Natural killer cell treated with Interleukin-12 subunit alpha and Interleukin-12 subunit beta and Interleukin-15 and Interleukin-18, amount 100 ng/mL, for 72 hours (primary cell): ENCODE data around the gene PVRIG. TPM values are rescaled to one million over a fixed set of nuclear protein-coding genes. Genes with fewer than 3 reads are reported as not detected.
A peak's percentile ranks its signal among the peaks of the same experiment; 100 is the strongest.
"Not testable (repeated sequence)": the region's sequence is repeated elsewhere in the genome, so short reads cannot be mapped to it uniquely, and the experiment has no call there.

Source experiments
- ATAC-seq, 2 donors: fragments of 150-1000 bp; cut with Tn5 transposase in 1 of 2; sonication (Bioruptor Pico), chemical (Tn5 transposase) in 1 of 2; 2 replicates each; pipeline ENCODE4 v1.10.0; 2021
- DNase-seq: peaks from one replicate; pipeline ENCODE4 v3.0.0; 2022; ENCODE audit warnings: low spot score
- H3K27ac Mint-ChIP-seq, 2 donors: 1 replicate in 1 of 2; 2 replicates in 1 of 2; pipeline ENCODE4 v1.8.0; 2022; ENCODE audit warnings: mixed read lengths in 2 of 2, mild to moderate bottlenecking in 1 of 2, moderate library complexity in 1 of 2
- H3K27me3 Mint-ChIP-seq, 2 donors: 1 replicate in 1 of 2; 2 replicates in 1 of 2; pipeline ENCODE4 v1.8.0; 2022; ENCODE audit warnings: mixed read lengths in 2 of 2
- H3K36me3 Mint-ChIP-seq: one replicate; pipeline ENCODE4 v1.8.0; 2022; ENCODE audit warnings: mixed read lengths
- H3K4me1 Mint-ChIP-seq, 2 donors: 1 replicate in 1 of 2; 2 replicates in 1 of 2; pipeline ENCODE4 v1.8.0; 2022; ENCODE audit warnings: low read depth in 2 of 2, mixed read lengths in 2 of 2, mild to moderate bottlenecking in 1 of 2
- H3K4me3 Mint-ChIP-seq: one replicate; pipeline ENCODE4 v1.8.0; 2022; ENCODE audit warnings: mixed read lengths
- H3K9me3 Mint-ChIP-seq: 2 replicates; pipeline ENCODE4 v1.8.0; 2022; ENCODE audit warnings: mixed read lengths
- total RNA-seq, 2 donors: library from RNA; stranded (reverse); gene quantifications; one replicate each; pipeline ENCODE4 v1.2.3, GENCODE V29; 2022

The PVRIG gene
- total RNA-seq, 2 donors from 2014 or later, result 32.2 to 43.9 TPM

DNA sequence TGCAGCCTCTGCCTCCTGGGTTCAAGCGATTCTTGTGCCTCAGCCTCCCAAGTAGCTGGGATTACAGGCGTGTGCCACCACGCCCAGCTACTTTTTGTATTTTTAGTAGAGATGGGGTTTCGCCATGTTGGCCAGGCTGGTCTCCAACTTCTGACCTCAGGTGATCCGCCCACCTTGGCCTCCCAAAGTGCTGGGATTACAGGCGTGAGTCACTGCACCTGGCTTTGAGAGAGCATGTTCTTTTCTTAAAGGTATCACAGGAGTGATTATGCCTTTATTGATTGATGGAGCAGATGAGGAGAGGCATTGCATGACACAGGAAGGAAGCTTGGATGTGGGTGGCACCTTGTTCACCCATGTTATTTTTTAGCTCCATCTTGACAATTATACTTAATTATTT is 36.7 kb upstream of the PVRIG start:
- not testable (repeated sequence) for ATAC-seq, H3K9me3 Mint-ChIP-seq, H3K4me3 Mint-ChIP-seq, H3K27ac Mint-ChIP-seq, H3K27me3 Mint-ChIP-seq, H3K36me3 Mint-ChIP-seq, DNase-seq
- H3K4me1 Mint-ChIP-seq, result peaks cover 8 to 14% of the 10 kb centered on the region in 2 donors

DNA sequence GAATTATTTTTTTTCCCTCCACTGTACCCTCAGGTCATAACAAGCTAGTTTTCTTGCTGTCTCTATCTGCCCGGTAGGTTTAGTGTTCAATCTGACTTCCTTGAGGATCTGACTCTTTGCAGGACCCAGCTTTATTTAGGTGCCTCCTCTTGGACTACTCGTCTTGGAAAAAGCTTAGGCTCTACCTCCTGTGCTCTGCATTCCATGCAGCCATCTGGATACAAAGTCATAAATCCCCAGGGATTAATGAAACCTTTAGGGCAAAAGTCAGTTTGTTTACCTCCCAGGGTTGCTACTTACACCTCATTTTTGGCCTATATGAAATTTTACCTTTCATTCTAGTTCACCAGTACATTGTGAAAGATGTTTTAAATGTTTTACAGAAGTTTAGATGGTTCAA is 34.0 kb upstream of the PVRIG start:
- no peaks in the 10 kb centered on the region for H3K27me3 Mint-ChIP-seq
- DNase-seq (no peak), ATAC-seq (no peak)
- H3K36me3 Mint-ChIP-seq, result no peaks in the 10 kb centered on the region
- H3K4me1 Mint-ChIP-seq, result peaks cover 7 to 8% of the 10 kb centered on the region in 2 donors
- H3K4me3 Mint-ChIP-seq, result no peak overlapping the region
- no peaks in the 10 kb centered on the region for H3K9me3 Mint-ChIP-seq
- no peak overlapping the region for H3K27ac Mint-ChIP-seq

DNA sequence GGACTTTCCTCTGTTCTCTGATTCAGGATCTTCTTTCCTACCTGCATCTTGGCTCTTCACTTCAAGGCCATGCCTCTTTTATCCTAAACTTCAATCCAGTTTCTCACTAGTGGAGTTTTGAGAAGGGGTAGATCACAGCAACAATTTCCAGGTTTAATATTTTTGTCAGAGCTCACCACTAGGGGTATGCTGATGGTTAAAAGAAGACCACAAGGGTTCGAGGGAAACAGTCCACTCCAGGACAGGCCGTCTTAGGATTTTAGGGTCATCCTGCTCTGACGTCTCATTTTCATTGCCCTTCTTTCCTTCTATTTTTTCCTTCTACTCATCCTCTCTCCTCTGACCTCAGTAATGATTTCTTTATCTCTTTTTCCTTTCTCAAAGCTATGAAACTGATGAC is 30.7 kb upstream of the PVRIG start:
- Mint-ChIP-seq H3K4me1 (peaks cover 0 to 6% of the 10 kb centered on the region in 2 donors), H3K4me3 (no peak overlapping the region), H3K27me3 (no peaks in the 10 kb centered on the region), H3K9me3 (no peaks in the 10 kb centered on the region), H3K36me3 (no peaks in the 10 kb centered on the region), H3K27ac (peak overlapping the region in 1 of 2 donors; percentile 53)
- ATAC-seq (no peak), DNase-seq (no peak)

DNA sequence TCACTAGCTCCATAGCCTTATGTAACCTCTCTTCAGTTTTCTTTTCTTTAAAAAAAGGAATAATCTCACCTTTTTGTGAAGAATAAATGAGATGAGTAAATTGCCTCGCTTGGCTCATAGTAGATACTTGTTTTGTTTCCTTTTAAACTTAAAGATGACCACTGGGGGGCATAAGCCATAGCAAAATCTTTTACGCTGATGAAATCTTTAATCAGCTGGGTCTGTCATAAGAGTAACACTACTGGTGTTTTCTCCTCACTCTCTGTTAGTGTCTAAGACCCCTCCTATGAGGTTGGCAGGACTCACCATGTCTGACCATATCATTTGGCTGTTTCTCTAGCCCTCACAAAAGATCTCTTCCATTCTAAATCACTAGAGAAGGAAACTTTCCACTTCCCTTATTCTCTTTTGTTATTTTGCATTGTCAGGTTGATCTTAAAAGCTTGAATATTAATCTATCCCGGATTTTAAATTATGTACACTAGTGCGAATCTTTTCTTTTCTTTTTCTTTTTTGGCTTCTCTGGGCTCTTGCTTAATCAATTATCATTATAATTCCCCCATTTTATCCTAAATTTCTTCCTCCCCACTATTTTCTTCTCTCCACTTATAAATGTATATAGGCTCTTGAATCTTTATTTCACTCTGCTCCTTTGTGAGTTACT is 29.6 kb upstream of the PVRIG start:
- no peaks in the 10 kb centered on the region for H3K27me3 Mint-ChIP-seq
- H3K4me3 Mint-ChIP-seq, result no peak overlapping the region
- ATAC-seq, result peak; percentile 67 to 72
- no peak for DNase-seq
- H3K4me1 Mint-ChIP-seq, result peaks cover 0 to 6% of the 10 kb centered on the region in 2 donors
- H3K27ac Mint-ChIP-seq, result peak overlapping the region; percentile 4 to 53
- H3K9me3 Mint-ChIP-seq, result no peaks in the 10 kb centered on the region
- H3K36me3 Mint-ChIP-seq, result no peaks in the 10 kb centered on the region

DNA sequence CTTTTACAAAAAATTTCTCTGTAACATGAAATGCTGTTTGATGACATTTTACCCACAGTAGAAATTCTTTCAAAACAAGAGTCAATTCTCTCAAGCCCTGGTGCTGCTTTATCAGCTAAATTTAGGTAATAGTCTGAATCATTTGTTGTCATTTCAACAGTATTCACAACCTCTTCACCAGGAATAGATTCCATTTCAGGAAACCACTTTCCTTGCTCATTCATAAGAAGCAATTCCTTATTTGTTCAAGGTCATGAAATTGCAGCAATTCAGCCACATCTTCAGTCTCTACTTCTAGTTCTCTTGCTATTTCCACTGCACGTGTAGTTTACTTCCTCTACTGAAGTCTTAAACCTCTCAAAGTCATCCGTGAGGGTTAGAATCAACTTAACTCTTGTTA is 28.0 kb upstream of the PVRIG start:
- DNase-seq, result no peak
- Mint-ChIP-seq H3K4me3 (no peak overlapping the region), H3K36me3 (no peaks in the 10 kb centered on the region), H3K27me3 (no peaks in the 10 kb centered on the region), H3K4me1 (peaks cover 0 to 6% of the 10 kb centered on the region in 2 donors), H3K27ac (no peak overlapping the region), H3K9me3 (no peaks in the 10 kb centered on the region)
- ATAC-seq, result no peak

DNA sequence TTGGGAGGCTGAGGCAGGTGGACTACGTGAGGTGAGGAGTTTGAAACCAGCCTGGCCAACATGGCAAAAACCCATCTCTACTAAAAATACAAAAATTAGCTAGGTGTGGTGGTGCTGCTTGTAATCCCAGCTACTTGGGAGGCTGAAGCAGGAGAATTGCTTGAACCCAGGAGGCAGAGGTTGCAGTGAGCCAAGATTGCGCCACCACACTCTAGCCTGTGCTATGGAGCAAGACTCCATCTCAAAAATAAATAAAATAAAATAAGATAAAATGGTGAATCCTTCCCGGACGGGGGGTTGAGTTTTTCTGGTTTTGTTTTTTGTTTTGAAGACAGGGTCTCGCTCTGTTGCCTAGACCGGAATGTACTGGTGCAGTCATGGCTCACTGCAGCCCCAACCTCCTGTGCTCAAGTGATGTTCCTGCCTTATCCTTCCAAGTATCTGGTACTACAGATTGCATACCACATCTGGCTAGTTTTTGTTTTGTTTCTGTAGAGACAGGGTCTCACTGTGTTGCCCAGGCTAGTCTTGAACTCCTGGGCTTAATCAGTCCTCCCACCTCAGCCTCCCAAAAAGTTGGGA is 27.4 kb upstream of the PVRIG start:
- DNase-seq, ATAC-seq, H3K4me1 Mint-ChIP-seq, H3K9me3 Mint-ChIP-seq, H3K36me3 Mint-ChIP-seq, H3K4me3 Mint-ChIP-seq, H3K27me3 Mint-ChIP-seq: not testable (repeated sequence)
- peak overlapping the region in 1 of 2 donors; percentile 14 for H3K27ac Mint-ChIP-seq

DNA sequence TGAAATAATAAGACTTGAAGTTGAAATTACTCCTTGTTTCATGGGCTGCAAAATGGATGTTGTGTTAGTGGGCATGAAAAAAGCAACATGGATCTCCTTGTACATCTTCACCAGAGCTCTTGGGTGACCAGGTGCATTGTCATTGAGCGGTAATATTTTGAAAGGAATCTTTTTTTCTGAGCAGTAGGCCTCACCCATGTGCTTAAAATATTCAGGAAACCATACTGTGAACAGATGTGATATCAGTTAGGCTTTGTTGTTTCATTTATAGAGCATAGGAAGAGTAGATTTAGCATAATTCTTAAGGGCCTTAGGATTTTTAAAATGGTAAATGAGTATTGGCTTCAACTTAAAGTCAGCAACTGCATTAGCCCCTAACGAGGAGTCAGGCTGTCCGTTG is 26.8 kb upstream of the PVRIG start:
- ATAC-seq (no peak), DNase-seq (no peak)
- Mint-ChIP-seq H3K27ac (peak overlapping the region in 1 of 2 donors; percentile 14), H3K4me1 (peaks cover 0 to 6% of the 10 kb centered on the region in 2 donors), H3K4me3 (no peak overlapping the region), H3K36me3 (no peaks in the 10 kb centered on the region), H3K27me3 (no peaks in the 10 kb centered on the region), H3K9me3 (no peaks in the 10 kb centered on the region)

DNA sequence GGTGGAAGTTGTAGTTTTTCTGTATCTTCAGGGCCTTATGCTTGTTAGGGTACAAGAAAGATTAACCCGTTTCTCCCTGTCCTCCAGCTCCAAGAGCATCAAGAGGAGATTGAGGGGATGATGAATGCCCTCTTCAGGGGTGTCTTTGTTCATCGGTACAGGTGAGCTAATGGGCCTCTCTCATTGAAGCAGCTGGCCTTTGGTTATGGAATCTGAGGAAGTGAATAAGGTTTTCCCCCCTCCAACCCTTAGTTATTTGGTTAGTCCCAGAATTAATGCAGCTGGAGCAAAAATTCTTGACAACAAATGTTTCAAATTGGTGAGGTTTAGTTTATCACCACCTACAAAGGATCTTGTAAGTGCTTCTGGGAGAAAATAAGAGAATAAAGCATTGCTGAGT is 24.5 kb upstream of the PVRIG start:
- DNase-seq (no peak), ATAC-seq (no peak)
- H3K27me3 Mint-ChIP-seq, result peaks cover 2 to 8% of the 10 kb centered on the region in 2 donors
- H3K4me1 Mint-ChIP-seq, result peaks cover 0 to 4% of the 10 kb centered on the region in 2 donors
- no peaks in the 10 kb centered on the region for H3K36me3 Mint-ChIP-seq
- no peak overlapping the region for H3K4me3 Mint-ChIP-seq
- no peaks in the 10 kb centered on the region for H3K9me3 Mint-ChIP-seq
- no peak overlapping the region for H3K27ac Mint-ChIP-seq

DNA sequence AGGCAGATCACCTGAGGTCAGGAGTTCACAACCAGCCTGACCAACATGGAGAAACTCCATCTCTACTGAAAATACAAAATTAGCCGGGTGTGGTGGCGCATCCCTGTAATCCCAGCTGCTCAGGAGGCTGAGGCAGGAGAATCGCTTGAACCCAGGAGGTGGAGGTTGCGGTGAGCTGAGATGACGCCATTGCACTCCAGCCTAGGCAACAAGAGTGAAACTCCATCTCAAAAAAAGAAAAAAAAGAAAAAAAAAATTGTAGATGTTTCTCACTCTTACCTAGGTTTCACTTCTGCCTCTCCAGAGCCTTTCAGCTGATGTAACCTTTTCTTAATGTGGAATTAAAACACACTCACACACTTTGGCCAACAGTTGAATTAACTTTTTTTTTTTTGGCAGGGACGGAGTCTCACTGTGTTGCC is 23.8 kb upstream of the PVRIG start:
- not testable (repeated sequence) for H3K9me3 Mint-ChIP-seq, ATAC-seq

DNA sequence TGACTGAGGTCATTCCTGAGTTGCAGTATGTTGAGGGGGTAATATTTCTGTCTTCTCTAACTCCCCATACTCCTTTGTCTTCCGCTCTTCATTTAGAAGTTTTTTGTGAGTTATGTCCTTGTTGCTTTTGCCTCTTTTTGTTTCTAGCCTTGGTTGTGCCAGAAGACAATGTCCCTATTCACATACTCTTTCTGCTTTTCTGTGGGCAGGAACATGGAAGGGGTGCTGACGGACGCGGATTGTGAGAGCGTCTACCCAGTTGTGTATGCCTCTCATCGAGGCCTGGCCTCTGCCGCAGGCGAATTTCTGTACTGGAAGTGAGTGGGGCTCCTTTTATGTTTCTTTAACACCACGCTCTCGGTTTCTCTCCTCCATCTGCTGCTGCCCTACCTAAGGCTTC is 21.5 kb upstream of the PVRIG start:
- H3K36me3 Mint-ChIP-seq, result no peaks in the 10 kb centered on the region
- H3K4me1 Mint-ChIP-seq, result no peaks in the 10 kb centered on the region
- peak overlapping the region in 1 of 2 donors; percentile 27 for H3K27ac Mint-ChIP-seq
- H3K9me3 Mint-ChIP-seq, result no peaks in the 10 kb centered on the region
- no peak overlapping the region for H3K4me3 Mint-ChIP-seq
- DNase-seq (no peak), ATAC-seq (no peak)
- H3K27me3 Mint-ChIP-seq, result peaks cover 2 to 8% of the 10 kb centered on the region in 2 donors

More for the DNA sequence above, 23.8 kb upstream of the PVRIG start:
- not testable (repeated sequence) for DNase-seq, H3K36me3 Mint-ChIP-seq, H3K4me1 Mint-ChIP-seq, H3K27me3 Mint-ChIP-seq, H3K27ac Mint-ChIP-seq, H3K4me3 Mint-ChIP-seq

DNA sequence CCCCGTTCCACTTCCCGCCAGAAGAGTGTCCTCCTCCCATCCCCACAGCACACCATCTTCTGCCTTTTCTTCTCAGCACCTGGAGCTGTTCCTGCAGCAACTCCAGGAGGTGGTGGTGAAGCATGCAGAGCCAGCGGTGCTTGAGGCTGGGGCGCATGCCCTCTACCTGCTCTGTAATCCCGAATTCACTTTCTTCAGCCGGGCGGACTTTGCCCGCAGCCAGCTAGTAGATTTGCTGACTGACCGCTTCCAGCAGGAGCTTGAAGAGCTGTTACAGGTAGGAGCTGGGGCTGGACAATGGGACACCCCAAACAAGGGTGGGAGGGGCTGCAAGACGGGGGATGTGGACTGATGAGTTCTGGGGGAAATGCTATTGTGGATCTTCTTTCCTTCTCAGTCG is 19.1 kb upstream of the PVRIG start:
- Mint-ChIP-seq H3K4me1 (no peaks in the 10 kb centered on the region), H3K4me3 (no peak overlapping the region), H3K27ac (no peak overlapping the region), H3K36me3 (no peaks in the 10 kb centered on the region), H3K9me3 (no peaks in the 10 kb centered on the region), H3K27me3 (peaks cover 2 to 8% of the 10 kb centered on the region in 2 donors)
- ATAC-seq (no peak), DNase-seq (no peak)

DNA sequence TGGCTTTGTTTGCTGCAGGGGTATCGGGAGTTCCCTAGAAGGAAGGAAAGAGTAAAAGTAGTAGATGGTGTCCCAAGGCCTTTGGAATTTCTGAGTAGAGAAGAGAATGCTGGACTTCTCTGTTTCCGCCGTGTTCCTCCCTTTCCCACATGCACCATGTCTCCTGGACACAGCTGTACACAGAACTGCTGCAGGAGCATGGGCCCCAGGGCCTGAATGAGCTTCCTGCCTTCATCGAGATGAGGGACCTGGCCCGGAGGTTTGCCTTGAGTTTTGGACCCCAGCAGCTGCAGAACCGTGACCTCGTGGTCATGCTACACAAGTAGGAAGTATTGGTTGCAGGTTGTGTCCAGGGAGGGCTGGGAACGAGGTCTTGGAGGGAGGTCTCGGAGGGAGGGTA is 15.3 kb upstream of the PVRIG start:
- peak overlapping the region in 1 of 2 donors; percentile 50 for H3K27ac Mint-ChIP-seq
- H3K9me3 Mint-ChIP-seq, result peaks cover 4% of the 10 kb centered on the region
- H3K27me3 Mint-ChIP-seq, result no peaks in the 10 kb centered on the region
- H3K36me3 Mint-ChIP-seq, result peaks cover 6% of the 10 kb centered on the region
- H3K4me3 Mint-ChIP-seq, result no peak overlapping the region
- ATAC-seq (no peak), DNase-seq (no peak)
- H3K4me1 Mint-ChIP-seq, result peaks cover 16 to 19% of the 10 kb centered on the region in 2 donors

DNA sequence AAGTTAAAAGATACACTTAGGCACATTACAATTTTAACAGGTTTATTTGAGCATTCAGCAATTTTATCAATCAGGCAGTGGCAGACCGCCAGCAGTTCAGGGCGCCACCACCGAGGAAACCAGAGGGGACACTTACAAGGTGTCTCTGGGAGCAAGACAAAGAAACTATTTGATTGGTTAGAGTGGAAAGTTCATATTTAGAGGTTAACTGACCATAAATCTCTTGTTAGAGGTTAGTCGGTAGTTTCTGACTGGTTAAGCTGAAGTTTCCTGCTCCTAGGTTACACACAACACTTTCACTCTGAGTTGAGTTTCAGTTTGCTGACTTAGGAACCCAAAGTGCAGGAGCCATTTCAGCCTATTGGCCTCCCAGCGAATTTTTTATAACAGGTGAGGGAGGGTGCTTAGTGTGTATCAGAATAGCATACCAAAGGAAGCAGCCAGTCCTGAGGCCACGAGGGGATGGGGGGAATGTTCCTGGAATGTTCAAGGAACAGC is 10.8 kb upstream of the PVRIG start:
- H3K4me1 Mint-ChIP-seq, result peaks cover 40 to 42% of the 10 kb centered on the region in 2 donors
- peak; percentile 88 to 89 for ATAC-seq
- no peak for DNase-seq

DNA sequence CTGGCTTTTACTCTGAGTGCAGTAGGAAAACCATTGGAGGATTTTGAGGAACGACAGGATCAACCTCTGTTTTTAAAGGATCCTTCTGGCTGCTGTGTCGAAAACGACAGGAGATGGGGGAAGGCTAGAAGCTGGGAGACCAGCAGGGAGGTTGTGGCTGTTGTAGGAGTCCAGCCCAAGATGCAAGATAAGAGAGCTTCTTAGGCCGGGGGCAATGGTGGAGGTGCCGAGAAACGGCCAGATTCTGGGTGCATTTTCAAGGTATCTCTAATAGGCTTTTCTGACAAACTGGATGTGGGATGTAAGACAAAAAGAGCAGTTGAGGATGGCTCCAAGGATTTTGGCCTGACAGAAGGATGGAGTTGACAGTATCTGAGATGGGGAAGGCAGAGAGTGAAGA is 10.3 kb upstream of the PVRIG start:
- peak overlapping the region; percentile 58 to 93 for H3K27ac Mint-ChIP-seq
- ATAC-seq (no peak), DNase-seq (no peak)
- peaks cover 7% of the 10 kb centered on the region for H3K36me3 Mint-ChIP-seq
- peaks cover 0 to 4% of the 10 kb centered on the region in 2 donors for H3K27me3 Mint-ChIP-seq
- peaks cover 42 to 44% of the 10 kb centered on the region in 2 donors for H3K4me1 Mint-ChIP-seq
- peak overlapping the region; percentile 82 for H3K4me3 Mint-ChIP-seq
- H3K9me3 Mint-ChIP-seq, result peaks cover 8% of the 10 kb centered on the region

More for the DNA sequence above, 10.8 kb upstream of the PVRIG start:
- Mint-ChIP-seq H3K27me3 (peaks cover 0 to 4% of the 10 kb centered on the region in 2 donors), H3K4me3 (peak overlapping the region; percentile 82), H3K9me3 (peaks cover 8% of the 10 kb centered on the region), H3K36me3 (peaks cover 7% of the 10 kb centered on the region), H3K27ac (peak overlapping the region; percentile 58 to 93)
